ENCODE results near the gene PEPD.

GRCh38 chr19:33518541-33518940 is 3.0 kb downstream of the PEPD start:
- no peak for TF ChIP-seq POLR2A (IDR thresholded peaks at IDR 0.05)
- TF ChIP-seq CTCF (IDR thresholded peaks at IDR 0.05): no peak
